Fibroblast of lung (primary cell): ENCODE results near the gene CYS1.

Experiments
- CTCF ChIP-seq, 2 donors: IDR thresholded peaks in 1 of 2; conservative IDR thresholded peaks in 1 of 2; 1 replicate in 1 of 2; 2 replicates in 1 of 2; pipeline ENCODE4 v1.5.1; 2011 to 2012; ENCODE audit warnings: low read length in 2 of 2, control low read depth in 1 of 2, inconsistent platforms in 1 of 2, low read depth in 1 of 2, mild to moderate bottlenecking in 1 of 2
- EZH2 ChIP-seq: IDR thresholded peaks from 2 replicates; pipeline ENCODE4 v1.5.1; 2012; ENCODE audit warnings: low read length, control low read depth, mild to moderate bottlenecking; ENCODE audit errors: missing control alignments

- TF ChIP-seq CTCF (conservative IDR thresholded peaks at IDR 0.05 in 1 of 2, IDR thresholded peaks at IDR 0.05 in 1 of 2; ENCODE audit: low read depth in 1 of 2, low read length in 2 of 2) (no peak), EZH2 (no peak)
Measured at GRCh38 chr2:10085043-10085667, 4.9 kb upstream of the CYS1 start.
